CD4-positive, alpha-beta T cell treated with Interferon alpha-2 for 1 hour (primary cell): ENCODE measurements around the gene PJVK.

Experiments used
- DNase-seq, 2 donors: peaks; one replicate each; pipeline ENCODE4 v3.0.0-alpha.2; 2020 to 2022

Gene PJVK

GRCh38 chr2:178482437-178482836, 31.3 kb downstream of the PJVK start:
- DNase-seq: no peak

GRCh38 chr2:178484245-178485041, 33.3 kb downstream of the PJVK start:
- no peak for DNase-seq

- DNase-seq: no peak
Observed at GRCh38 chr2:178485356-178485755, 34.2 kb downstream of the PJVK start.

GRCh38 chr2:178491612-178492011, 40.4 kb downstream of the PJVK start:
- no peak for DNase-seq

GRCh38 chr2:178496049-178496448, 44.9 kb downstream of the PJVK start:
- no peak for DNase-seq

- DNase-seq: no peak
Observed at GRCh38 chr2:178498137-178498536, 47.0 kb downstream of the PJVK start.

GRCh38 chr2:178499640-178500039, 48.5 kb downstream of the PJVK start:
- DNase-seq: no peak

- DNase-seq: no peak
Observed at GRCh38 chr2:178502751-178503150, 51.6 kb downstream of the PJVK start.

GRCh38 chr2:178506101-178506500, 54.9 kb downstream of the PJVK start:
- DNase-seq: no peak

GRCh38 chr2:178506524-178506923, 55.3 kb downstream of the PJVK start:
- DNase-seq: no peak

GRCh38 chr2:178506949-178507348, 55.8 kb downstream of the PJVK start:
- no peak for DNase-seq

- DNase-seq: no peak
Observed at GRCh38 chr2:178508646-178509045, 57.5 kb downstream of the PJVK start.

GRCh38 chr2:178510384-178510783, 59.2 kb downstream of the PJVK start:
- no peak for DNase-seq
